Brain microvascular endothelial cell (primary cell): ENCODE measurements around the gene PDHX.
"Not testable (repeated sequence)": the region's sequence is repeated elsewhere in the genome, so short reads cannot be mapped to it uniquely, and the experiment has no call there.

Source experiments
- DNase-seq: peaks from one replicate; pipeline ENCODE4 v3.0.0-alpha.2; 2020
- H3K27ac ChIP-seq: fragments of 250-450 bp; sonication (Bioruptor Pico); 2 replicates; pipeline ENCODE4 v1.5.1; 2020; ENCODE audit warnings: mild to moderate bottlenecking, moderate library complexity
- H3K27me3 ChIP-seq: fragments of 250-450 bp; sonication (Bioruptor Pico); replicated peaks from 2 replicates; pipeline ENCODE4 v1.5.1; 2020; ENCODE audit warnings: mild to moderate bottlenecking
- H3K36me3 ChIP-seq: fragments of 250-450 bp; sonication (Bioruptor Pico); replicated peaks from 2 replicates; pipeline ENCODE4 v1.5.1; 2020; ENCODE audit warnings: mild to moderate bottlenecking
- H3K4me3 ChIP-seq: 2 replicates; pipeline ENCODE4 v1.5.1; 2011; ENCODE audit warnings: low read depth, mild to moderate bottlenecking, control low read depth, low read length, moderate library complexity
- in situ Hi-C: cut with HindIII; loops from 2 replicates; pipeline ENCODE4 v1.10.0; 2017; ENCODE audit warnings: low sequenced_read_pairs, low pct_ligation_motif_present
- TF ChIP-seq, protein P1 (sequence below): IDR thresholded peaks from 2 replicates; pipeline ENCODE4 v1.5.1; 2011; ENCODE audit warnings: low read depth, mild to moderate bottlenecking, moderate library complexity, low read length, control low read depth, inconsistent platforms; ENCODE audit errors: missing control alignments

The PDHX gene

DNA sequence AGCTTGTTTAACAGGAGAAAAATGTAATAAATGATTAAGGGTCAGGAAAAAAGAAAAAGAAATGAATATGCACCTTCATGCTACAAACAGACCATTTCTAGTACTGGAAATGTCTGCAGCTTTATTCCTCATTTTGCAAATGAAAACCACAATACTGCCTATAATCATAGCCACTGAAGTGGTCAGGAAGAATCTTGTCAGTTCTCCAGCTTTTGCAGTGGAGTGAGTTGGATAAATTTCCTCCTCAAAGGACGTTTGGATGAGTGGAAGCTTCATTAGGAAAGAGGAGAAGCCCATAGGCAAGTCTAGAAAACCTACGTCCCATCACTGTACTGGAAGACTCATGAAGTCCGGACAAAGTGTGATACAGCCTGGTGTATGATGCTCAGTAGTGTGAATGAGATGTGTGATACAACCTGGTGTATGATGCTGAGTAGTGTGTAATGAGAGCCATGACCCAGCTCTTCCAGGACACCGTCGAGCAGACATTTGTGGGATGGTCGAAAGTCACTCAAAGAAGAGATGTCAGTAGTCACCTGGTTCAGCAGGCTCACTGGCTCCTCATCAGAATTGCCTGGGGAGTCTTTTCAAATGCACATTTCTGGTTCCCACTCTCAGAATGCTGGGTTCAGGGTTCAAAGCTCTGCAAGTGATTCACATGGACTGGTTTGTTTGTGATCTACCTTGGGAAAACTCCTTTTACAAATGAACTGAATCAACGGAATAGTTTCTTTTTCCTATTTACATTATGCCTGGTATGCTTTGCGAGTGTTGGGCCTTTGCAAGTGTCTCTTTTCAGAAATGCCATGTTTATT is 101.3 kb downstream of the PDHX start:
- in situ Hi-C loops, result no loop called here
- H3K4me3 ChIP-seq, result no peak overlapping the region

DNA sequence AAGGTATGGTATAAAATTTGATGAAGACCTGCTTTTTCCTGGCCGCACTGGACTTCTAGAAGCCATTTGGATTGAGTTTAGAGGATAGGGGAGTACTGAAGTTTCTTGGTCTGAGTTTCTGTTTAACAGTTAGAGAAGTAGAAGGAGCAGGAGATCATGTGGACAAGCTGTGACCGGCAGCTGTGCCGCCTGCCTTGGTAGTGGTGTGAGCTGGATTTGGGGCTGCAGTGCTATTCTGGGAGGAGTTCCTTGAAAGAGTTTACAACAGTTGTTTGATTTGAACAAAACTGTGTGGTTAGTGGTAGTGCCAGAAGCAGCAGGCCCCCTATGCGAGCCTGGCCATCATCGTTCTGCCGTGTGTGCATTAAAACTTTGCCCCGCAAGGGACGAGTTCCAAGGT is 105.2 kb downstream of the PDHX start:
- H3K36me3 ChIP-seq, result no peaks in the 10 kb centered on the region
- no peak for DNase-seq
- H3K27ac ChIP-seq, result no peak overlapping the region
- in situ Hi-C loops, result no loop called here
- no peaks in the 10 kb centered on the region for H3K27me3 ChIP-seq
- H3K4me3 ChIP-seq, result no peak overlapping the region
- TF ChIP-seq, protein P1, sequence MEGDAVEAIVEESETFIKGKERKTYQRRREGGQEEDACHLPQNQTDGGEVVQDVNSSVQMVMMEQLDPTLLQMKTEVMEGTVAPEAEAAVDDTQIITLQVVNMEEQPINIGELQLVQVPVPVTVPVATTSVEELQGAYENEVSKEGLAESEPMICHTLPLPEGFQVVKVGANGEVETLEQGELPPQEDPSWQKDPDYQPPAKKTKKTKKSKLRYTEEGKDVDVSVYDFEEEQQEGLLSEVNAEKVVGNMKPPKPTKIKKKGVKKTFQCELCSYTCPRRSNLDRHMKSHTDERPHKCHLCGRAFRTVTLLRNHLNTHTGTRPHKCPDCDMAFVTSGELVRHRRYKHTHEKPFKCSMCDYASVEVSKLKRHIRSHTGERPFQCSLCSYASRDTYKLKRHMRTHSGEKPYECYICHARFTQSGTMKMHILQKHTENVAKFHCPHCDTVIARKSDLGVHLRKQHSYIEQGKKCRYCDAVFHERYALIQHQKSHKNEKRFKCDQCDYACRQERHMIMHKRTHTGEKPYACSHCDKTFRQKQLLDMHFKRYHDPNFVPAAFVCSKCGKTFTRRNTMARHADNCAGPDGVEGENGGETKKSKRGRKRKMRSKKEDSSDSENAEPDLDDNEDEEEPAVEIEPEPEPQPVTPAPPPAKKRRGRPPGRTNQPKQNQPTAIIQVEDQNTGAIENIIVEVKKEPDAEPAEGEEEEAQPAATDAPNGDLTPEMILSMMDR, result no peak

More for the DNA sequence above, 101.3 kb downstream of the PDHX start:
- H3K27me3 ChIP-seq, result no peaks in the 10 kb centered on the region
- no peak overlapping the region for H3K27ac ChIP-seq
- no peak for DNase-seq
- TF ChIP-seq, protein P1, result no peak
- no peaks in the 10 kb centered on the region for H3K36me3 ChIP-seq

DNA sequence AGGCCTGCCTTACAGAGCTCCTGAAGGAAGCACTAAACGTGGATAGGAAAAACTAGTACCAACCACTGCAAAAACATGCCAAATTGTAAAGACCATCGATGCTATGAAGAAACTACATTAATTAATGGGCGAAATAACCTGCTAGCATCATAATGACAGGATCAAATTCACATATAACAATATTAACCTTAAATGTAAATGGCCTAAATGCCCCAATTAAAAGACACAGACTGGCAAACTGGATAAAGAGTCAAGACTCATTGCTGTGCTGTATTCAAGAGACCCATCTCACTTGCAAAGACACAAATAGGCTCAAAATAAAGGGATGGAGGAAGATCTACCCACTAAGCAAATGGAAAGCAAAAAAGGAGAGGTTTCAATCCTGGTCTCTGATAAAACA is 107.5 kb downstream of the PDHX start:
- H3K36me3 ChIP-seq, DNase-seq, H3K27ac ChIP-seq, H3K4me3 ChIP-seq, in situ Hi-C loops, H3K27me3 ChIP-seq: not testable (repeated sequence)

DNA sequence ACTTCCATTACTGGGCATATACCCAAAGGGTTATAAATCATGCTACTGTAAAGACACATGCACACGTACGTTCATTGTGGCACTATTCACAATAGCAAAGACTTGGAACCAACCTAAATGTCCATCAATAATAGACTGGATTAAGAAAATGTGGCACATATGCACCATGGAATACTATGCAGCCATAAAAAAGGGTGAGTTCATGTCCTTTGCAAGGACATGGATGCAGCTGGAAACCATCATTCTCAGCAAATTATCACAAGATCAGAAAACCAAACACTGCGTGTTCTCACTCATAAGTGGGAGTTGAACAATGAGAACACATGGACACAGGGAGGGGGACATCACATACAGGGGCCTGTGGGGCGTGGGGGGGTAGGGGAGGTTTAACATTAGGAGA is 111.6 kb downstream of the PDHX start:
- H3K4me3 ChIP-seq, DNase-seq, H3K36me3 ChIP-seq, H3K27me3 ChIP-seq, H3K27ac ChIP-seq, in situ Hi-C loops: not testable (repeated sequence)

DNA sequence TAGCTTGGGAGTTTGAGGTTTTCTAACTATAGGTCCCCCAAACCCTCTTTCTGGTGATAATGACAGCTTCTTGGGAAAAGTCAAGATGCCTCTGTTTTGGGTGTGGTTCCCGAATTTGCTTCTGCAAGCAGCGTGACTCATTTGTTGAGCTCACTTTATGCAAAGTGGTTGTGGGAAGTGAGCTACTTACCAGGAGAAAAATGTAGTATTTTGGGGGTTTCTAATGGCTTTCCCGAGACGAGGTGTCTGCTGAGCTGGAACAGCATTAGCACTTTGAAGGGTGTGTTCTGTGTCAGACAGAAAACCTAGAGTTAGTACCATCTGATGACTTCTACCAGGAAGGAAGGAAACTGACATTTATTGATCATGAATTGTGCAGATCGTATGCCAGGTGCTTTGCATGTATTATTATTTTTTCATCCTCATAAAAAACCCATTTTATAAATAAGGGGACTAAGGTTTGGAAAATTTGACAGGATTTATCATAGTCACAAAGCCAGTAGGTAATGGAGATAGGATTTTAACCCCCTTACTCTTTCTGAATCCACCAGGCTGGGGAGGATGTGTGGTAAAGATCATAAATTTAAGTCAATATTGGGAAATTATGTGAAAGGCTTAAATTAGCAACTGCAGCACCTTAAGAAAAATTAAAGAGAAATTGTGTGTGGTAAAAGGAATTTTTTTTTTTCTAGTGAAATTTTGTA is 113.7 kb downstream of the PDHX start:
- H3K27ac ChIP-seq, result peak overlapping the region; percentile 86
- TF ChIP-seq, protein P1, result no peak
- peak; percentile 66 for DNase-seq
- H3K36me3 ChIP-seq, result no peaks in the 10 kb centered on the region
- H3K4me3 ChIP-seq, result no peak overlapping the region
- in situ Hi-C loops, result no loop called here
- no peaks in the 10 kb centered on the region for H3K27me3 ChIP-seq

DNA sequence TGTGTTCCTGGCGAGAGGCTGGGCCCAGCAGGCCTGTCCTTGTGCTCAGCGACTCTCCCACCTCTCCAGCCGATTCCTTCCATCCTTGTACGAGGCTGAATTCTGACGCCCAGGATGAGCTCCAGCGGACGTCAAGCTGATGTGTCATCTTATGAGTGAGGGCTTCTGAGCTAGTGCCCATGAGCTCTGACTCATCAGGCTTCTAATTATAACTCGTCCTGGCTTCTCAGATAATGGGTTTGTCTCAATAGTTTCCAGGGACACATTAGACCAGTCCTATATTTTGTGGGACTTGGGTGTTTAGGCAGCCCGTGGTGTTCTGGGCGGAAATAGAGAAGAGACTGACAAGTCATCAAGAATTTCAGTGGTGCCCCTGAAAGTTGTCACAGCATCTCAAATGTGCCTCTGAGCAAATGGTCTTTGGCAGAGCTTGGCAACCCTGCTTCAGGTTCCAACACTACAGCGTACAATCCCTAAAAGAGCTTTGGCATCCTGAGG is 114.3 kb downstream of the PDHX start:
- peak; percentile 98 for DNase-seq
- TF ChIP-seq, protein P1, result no peak
- no peaks in the 10 kb centered on the region for H3K36me3 ChIP-seq
- in situ Hi-C loops, result no loop called here
- H3K4me3 ChIP-seq, result no peak overlapping the region
- peak overlapping the region; percentile 86 for H3K27ac ChIP-seq
- H3K27me3 ChIP-seq, result no peaks in the 10 kb centered on the region
